ENCODE results near the gene STC2.

DNA sequence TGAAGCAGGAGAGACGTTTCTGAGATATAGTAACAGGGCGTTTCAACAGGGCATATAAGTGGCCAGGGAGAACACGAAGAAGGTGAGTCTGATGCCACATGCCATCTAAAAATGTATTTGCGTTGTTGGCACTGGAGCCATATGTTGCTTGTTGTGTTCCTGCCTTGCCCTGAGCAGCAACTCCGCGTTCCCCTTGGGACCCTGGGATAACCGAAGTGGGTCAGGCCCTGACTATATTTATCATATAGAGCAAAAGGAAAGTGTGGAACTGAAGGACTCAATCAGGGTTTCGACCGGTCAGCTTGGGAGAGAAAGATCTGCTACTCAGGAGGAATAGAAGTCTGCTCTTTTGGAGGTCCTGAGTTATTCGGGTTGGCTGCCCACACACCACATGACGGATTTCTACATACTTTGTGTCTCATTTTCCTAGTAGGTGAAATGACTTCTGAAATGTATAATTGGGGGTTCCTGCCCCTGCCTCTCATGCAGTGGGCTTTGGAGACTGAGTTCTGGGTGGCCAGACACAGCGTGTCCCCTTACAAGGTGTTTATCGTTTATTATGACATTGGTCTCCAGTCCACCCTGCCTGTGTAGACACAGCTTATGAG is 3.0 kb downstream of the STC2 start:
- TF ChIP-seq, protein P1, sequence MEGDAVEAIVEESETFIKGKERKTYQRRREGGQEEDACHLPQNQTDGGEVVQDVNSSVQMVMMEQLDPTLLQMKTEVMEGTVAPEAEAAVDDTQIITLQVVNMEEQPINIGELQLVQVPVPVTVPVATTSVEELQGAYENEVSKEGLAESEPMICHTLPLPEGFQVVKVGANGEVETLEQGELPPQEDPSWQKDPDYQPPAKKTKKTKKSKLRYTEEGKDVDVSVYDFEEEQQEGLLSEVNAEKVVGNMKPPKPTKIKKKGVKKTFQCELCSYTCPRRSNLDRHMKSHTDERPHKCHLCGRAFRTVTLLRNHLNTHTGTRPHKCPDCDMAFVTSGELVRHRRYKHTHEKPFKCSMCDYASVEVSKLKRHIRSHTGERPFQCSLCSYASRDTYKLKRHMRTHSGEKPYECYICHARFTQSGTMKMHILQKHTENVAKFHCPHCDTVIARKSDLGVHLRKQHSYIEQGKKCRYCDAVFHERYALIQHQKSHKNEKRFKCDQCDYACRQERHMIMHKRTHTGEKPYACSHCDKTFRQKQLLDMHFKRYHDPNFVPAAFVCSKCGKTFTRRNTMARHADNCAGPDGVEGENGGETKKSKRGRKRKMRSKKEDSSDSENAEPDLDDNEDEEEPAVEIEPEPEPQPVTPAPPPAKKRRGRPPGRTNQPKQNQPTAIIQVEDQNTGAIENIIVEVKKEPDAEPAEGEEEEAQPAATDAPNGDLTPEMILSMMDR (IDR thresholded peaks at IDR 0.05; ENCODE audit: insufficient read depth, low read length): no peak
- no peak for TF ChIP-seq POLR2AphosphoS5 (IDR thresholded peaks at IDR 0.05; ENCODE audit: low read depth)
- TF ChIP-seq, protein P2, sequence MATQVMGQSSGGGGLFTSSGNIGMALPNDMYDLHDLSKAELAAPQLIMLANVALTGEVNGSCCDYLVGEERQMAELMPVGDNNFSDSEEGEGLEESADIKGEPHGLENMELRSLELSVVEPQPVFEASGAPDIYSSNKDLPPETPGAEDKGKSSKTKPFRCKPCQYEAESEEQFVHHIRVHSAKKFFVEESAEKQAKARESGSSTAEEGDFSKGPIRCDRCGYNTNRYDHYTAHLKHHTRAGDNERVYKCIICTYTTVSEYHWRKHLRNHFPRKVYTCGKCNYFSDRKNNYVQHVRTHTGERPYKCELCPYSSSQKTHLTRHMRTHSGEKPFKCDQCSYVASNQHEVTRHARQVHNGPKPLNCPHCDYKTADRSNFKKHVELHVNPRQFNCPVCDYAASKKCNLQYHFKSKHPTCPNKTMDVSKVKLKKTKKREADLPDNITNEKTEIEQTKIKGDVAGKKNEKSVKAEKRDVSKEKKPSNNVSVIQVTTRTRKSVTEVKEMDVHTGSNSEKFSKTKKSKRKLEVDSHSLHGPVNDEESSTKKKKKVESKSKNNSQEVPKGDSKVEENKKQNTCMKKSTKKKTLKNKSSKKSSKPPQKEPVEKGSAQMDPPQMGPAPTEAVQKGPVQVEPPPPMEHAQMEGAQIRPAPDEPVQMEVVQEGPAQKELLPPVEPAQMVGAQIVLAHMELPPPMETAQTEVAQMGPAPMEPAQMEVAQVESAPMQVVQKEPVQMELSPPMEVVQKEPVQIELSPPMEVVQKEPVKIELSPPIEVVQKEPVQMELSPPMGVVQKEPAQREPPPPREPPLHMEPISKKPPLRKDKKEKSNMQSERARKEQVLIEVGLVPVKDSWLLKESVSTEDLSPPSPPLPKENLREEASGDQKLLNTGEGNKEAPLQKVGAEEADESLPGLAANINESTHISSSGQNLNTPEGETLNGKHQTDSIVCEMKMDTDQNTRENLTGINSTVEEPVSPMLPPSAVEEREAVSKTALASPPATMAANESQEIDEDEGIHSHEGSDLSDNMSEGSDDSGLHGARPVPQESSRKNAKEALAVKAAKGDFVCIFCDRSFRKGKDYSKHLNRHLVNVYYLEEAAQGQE (IDR thresholded peaks at IDR 0.05; ENCODE audit: insufficient replicate concordance, low read depth): no peak
- no peak for TF ChIP-seq GABPA (IDR thresholded peaks at IDR 0.05; ENCODE audit: low read depth)

Measured in HL-60 (cell line).